HCT116 (cell line): Measurements from ENCODE around the gene CSAD. TPM values are rescaled to one million over a fixed set of nuclear protein-coding genes. Genes with fewer than 3 reads are reported as not detected.
A peak's percentile ranks its signal among the peaks of the same experiment; 100 is the strongest.

Experiments
- ATAC-seq: fragments of 200-7000 bp; cut with Tn5 transposase; 2 replicates; pipeline ENCODE4 v1.9.1; 2020; ENCODE audit warnings: mild to moderate bottlenecking, moderate library complexity
- BruUV-seq: library from RNA; stranded (reverse); fragments of 400-500 nt; replicated peaks from 2 replicates; lab custom pipeline; 2021; lab: Mats Ljungman, UMichigan
- CTCF ChIA-PET: fragments of 300-600 bp; sonication (Branson Sonifier 250); formaldehyde crosslinking; loops from one replicate; lab custom pipeline; 2021; ENCODE audit warnings: antibody characterized with exemption; lab: Charles Lee
- POLR2A ChIA-PET: fragments of 300-600, 350-600 bp; sonication (Branson Sonifier 250); formaldehyde crosslinking; loops from one replicate; lab custom pipeline; 2021; ENCODE audit warnings: antibody characterized with exemption; lab: Charles Lee
- RAD21 ChIA-PET, 2 experiments: fragments of 300-600 bp; sonication (Branson Sonifier 250); formaldehyde crosslinking; loops; one replicate each; lab custom pipeline; 2023; ENCODE audit warnings: low total read pairs in 2 of 2; ENCODE audit not compliant: uncharacterized antibody in 2 of 2, unreplicated experiment in 2 of 2, low non-redundant PET in 1 of 2; lab: Charles Lee
- DNase-seq: peaks from one replicate; pipeline ENCODE4 v3.0.0-alpha.2; 2010; ENCODE audit warnings: low read depth, low spot score
- H2AFZ ChIP-seq: fragments of 200-600 bp; shearing (Covaris generic), sonication (generic); 2 replicates; pipeline ENCODE4 v1.6.1; 2017; ENCODE audit warnings: low read depth, mixed run types, mixed read lengths, antibody characterized with exemption, low read length; ENCODE audit not compliant: poor library complexity, severe bottlenecking
- H3K27ac ChIP-seq: 2 replicates; pipeline ENCODE4 v1.5.1; 2012; ENCODE audit warnings: low read depth, low read length
- H3K27me3 ChIP-seq: fragments of 200-600 bp; sonication (generic); 2 replicates; pipeline ENCODE4 v1.6.1; 2016; ENCODE audit warnings: mixed run types, low read length, mixed read lengths; ENCODE audit not compliant: insufficient read depth
- H3K36me3 ChIP-seq, 2 experiments: fragments of 200-500 bp in 1 of 2; fragments of 200-600 bp in 1 of 2; sonication (Bioruptor generic) in 1 of 2; sonication (generic) in 1 of 2; 2 replicates each; pipeline versions ENCODE4 v1.5.1 to v1.6.1; 2014 to 2016; ENCODE audit warnings: low read length in 2 of 2, inconsistent platforms in 1 of 2, mixed read lengths in 1 of 2, mixed run types in 1 of 2; ENCODE audit not compliant: insufficient read depth in 2 of 2, control insufficient read depth in 1 of 2
- H3K4me1 ChIP-seq, 2 experiments: fragments of 200-600 bp in 1 of 2; sonication (generic) in 1 of 2; 2 replicates each; pipeline versions ENCODE4 v1.5.1 to v1.6.1; 2012 to 2017; ENCODE audit warnings: low read length in 2 of 2, inconsistent platforms in 1 of 2, mild to moderate bottlenecking in 1 of 2, mixed read lengths in 1 of 2, mixed run types in 1 of 2, moderate library complexity in 1 of 2; ENCODE audit not compliant: insufficient read depth in 2 of 2, control insufficient read depth in 1 of 2
- H3K4me2 ChIP-seq: fragments of 200-600 bp; sonication (generic); 2 replicates; pipeline ENCODE4 v1.6.1; 2017; ENCODE audit warnings: mixed run types, low read length, mixed read lengths
- H3K4me3 ChIP-seq, 2 experiments: fragments of 200-600 bp in 1 of 2; sonication (generic) in 1 of 2; replicated peaks in 1 of 2; 2 replicates each; pipeline ENCODE4 v1.5.1; 2011 to 2016; ENCODE audit warnings: low read length in 2 of 2, control low read depth in 1 of 2, low read depth in 1 of 2, mild to moderate bottlenecking in 1 of 2, mixed read lengths in 1 of 2, mixed run types in 1 of 2
- H3K79me2 ChIP-seq: fragments of 200-600 bp; sonication (generic); 2 replicates; pipeline ENCODE4 v1.6.1; 2017; ENCODE audit warnings: mild to moderate bottlenecking, mixed run types, low read length, moderate library complexity, mixed read lengths; ENCODE audit not compliant: insufficient read depth
- H3K9ac ChIP-seq: fragments of 200-600 bp; sonication (generic); 2 replicates; pipeline ENCODE4 v1.6.1; 2016; ENCODE audit warnings: low read length, mixed read lengths
- H3K9me2 ChIP-seq: fragments of 200-600 bp; sonication (generic), shearing (Covaris generic); 2 replicates; pipeline ENCODE4 v1.6.1; 2017; ENCODE audit warnings: mixed run types, mild to moderate bottlenecking, moderate library complexity; ENCODE audit not compliant: insufficient read depth
- H3K9me3 ChIP-seq, 2 experiments: fragments of 200-500 bp in 1 of 2; fragments of 200-600 bp in 1 of 2; sonication (Bioruptor generic) in 1 of 2; sonication (generic) in 1 of 2; 2 replicates each; pipeline ENCODE4 v1.6.1; 2014 to 2017; ENCODE audit warnings: low read length in 2 of 2, mixed read lengths in 2 of 2, inconsistent platforms in 1 of 2, low read depth in 1 of 2, mild to moderate bottlenecking in 1 of 2, mixed run types in 1 of 2, moderate library complexity in 1 of 2; ENCODE audit not compliant: control insufficient read depth in 1 of 2, insufficient read depth in 1 of 2
- H4K20me1 ChIP-seq: fragments of 200-600 bp; sonication (generic), shearing (Covaris generic); 2 replicates; pipeline ENCODE4 v1.6.1; 2017; ENCODE audit warnings: mixed run types, mild to moderate bottlenecking, moderate library complexity; ENCODE audit not compliant: insufficient read depth
- CEBPB ChIP-seq: IDR thresholded peaks from 2 replicates; pipeline ENCODE4 v1.6.1; 2012; ENCODE audit warnings: low read depth
- EGR1 ChIP-seq: IDR thresholded peaks from 2 replicates; pipeline ENCODE4 v1.6.1; 2012; ENCODE audit warnings: low read depth
- EZH2 ChIP-seq: fragments of 200-600 bp; sonication (generic); IDR thresholded peaks from 2 replicates; pipeline ENCODE4 v1.6.1; 2017; ENCODE audit warnings: antibody characterized with exemption, mixed run types
- POLR2A ChIP-seq: IDR thresholded peaks from 2 replicates; pipeline ENCODE4 v1.7.0; 2011; ENCODE audit warnings: borderline replicate concordance; ENCODE audit not compliant: insufficient read depth, insufficient read length; ENCODE audit errors: extremely low read depth
- SIN3A ChIP-seq: IDR thresholded peaks from 2 replicates; pipeline ENCODE4 v1.6.1; 2012; ENCODE audit warnings: low read depth
- SP1 ChIP-seq: IDR thresholded peaks from 2 replicates; pipeline ENCODE4 v1.6.1; 2012; ENCODE audit warnings: low read depth
- intact Hi-C: fragments of 100-400 bp; cut with micrococcal nuclease; formaldehyde crosslinking; loops from 2 replicates; pipeline ENCODE4 v1.10.0; 2022
- total RNA-seq: library from RNA; stranded (reverse); gene quantifications from one replicate; pipeline ENCODE4 v1.2.1, GENCODE V29; 2021; ENCODE audit not compliant: unreplicated experiment
- TF ChIP-seq, protein P1 (sequence below): IDR thresholded peaks from 2 replicates; pipeline ENCODE4 v1.6.1; 2012
- TF ChIP-seq, protein P2 (sequence below), 3 experiments: fragments of 200-600 bp in 1 of 3; sonication (generic) in 1 of 3; IDR thresholded peaks in 2 of 3; conservative IDR thresholded peaks in 1 of 3; 2 replicates each; pipeline ENCODE4 v1.5.1; 2012 to 2017; ENCODE audit warnings: low read depth in 2 of 3, low read length in 2 of 3, antibody characterized with exemption in 1 of 3, borderline replicate concordance in 1 of 3, control low read depth in 1 of 3, mild to moderate bottlenecking in 1 of 3, mixed read lengths in 1 of 3, mixed run types in 1 of 3, moderate library complexity in 1 of 3; ENCODE audit not compliant: insufficient read depth in 1 of 3

CSAD gene
- total RNA-seq, 1 experiment from 2014 or later, result 20.3 TPM

DNA sequence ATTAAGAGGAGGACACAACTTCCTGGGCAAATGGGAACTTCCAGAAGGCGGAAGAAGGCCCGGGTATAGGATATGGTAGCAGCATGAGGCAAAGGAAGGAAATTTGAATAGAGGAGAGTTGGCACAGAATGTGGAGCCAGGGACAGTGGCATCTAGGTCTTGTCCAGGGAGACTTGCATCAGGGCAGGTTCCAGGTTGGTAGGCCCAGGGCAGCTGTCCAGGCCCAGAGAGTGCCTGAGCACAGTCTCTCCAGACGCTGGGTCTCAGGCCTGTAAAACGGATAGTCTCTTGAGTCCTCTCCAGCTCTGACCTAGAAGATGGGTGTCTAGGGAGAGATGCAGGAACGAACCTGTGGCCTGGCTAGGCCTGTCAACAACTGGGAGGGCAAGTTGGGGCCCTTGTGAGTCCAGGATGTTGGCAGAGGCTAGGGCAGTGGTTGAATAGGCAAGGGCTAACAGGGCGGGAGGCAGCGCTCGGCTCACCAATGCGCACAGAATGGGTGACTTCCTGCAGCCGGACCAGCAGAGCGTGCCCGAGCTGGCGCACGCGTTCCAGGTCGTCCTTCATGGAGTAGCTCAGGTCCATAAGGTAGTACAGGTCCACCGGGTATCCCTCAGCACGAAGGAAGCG is 16.4 kb upstream of the CSAD start:
- POLR2A ChIA-PET, result interaction anchor here (0.8 to 1.1 kb wide), 3 partner anchors 9 to 131 kb away, joined by 3 to 4 read pairs (median 3); partner anchors contain the start of gene ESPL1
- DNase-seq, result no peak
- Histone ChIP-seq H3K9ac (no peak overlapping the region), H3K4me1 (peaks cover 3 to 26% of the 10 kb centered on the region in 2 experiments; a peak in 3 of 4 replicates), H3K79me2 (no peaks in the 10 kb centered on the region), H2AFZ (no peak overlapping the region), H4K20me1 (no peaks in the 10 kb centered on the region), H3K36me3 (no peaks in the 10 kb centered on the region), H3K4me3 (no peak overlapping the region), H3K9me2 (no peaks in the 10 kb centered on the region), H3K9me3 (no peaks in the 10 kb centered on the region), H3K27ac (no peak overlapping the region; the same call in 1 of the 2 replicates), H3K4me2 (no peak overlapping the region), H3K27me3 (no peaks in the 10 kb centered on the region)
- no TSS peak for BruUV-seq
- intact Hi-C loops, result no loop called here
- RAD21 ChIA-PET, result interaction anchor here (0.6 to 1.1 kb wide), 3 partner anchors 22 to 131 kb away, joined by 3 to 4 read pairs (median 3); no protein-coding TSS in a partner anchor
- ATAC-seq, result 0 out of 2 replicates have a peak, but pooled peaks have one; percentile 3
- TF ChIP-seq CEBPB, result no peak
- no peak for TF ChIP-seq EGR1
- TF ChIP-seq EZH2, result no peak
- TF ChIP-seq SP1, result no peak
- TF ChIP-seq, protein P1, sequence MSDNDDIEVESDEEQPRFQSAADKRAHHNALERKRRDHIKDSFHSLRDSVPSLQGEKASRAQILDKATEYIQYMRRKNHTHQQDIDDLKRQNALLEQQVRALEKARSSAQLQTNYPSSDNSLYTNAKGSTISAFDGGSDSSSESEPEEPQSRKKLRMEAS, result no peak
- no peak for TF ChIP-seq SIN3A
- TF ChIP-seq POLR2A, result no peak
- CTCF ChIA-PET, result interaction anchor here (0.8 to 3.3 kb wide), 20 partner anchors 9 to 312 kb away, joined by 3 to 36 read pairs (median 4); partner anchors contain the start of genes AAAS, CSAD, PFDN5 and SPRYD3

DNA sequence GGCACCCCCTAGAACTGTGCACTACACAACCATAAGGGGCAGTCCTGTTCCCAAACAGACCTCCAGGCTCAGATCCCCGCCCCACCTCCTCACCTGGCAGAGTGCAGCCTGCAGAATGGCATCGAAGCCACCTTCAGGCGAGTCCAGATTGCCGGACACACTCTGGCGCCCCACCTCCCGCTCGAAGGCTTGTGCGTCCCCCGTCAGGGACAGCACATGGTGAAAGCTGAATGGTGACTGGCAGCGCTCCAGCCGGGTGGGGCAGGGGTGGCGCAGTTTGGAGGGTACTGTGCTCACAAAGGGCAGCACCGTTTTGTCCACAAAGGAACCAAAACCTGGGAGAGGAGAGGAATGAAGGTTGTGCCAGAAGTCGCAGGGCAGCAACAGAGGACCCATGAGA is 15.8 kb upstream of the CSAD start:
- ATAC-seq, result peak; percentile 41; the same call in 1 of the 2 replicates
- Histone ChIP-seq H3K9ac (no peak overlapping the region), H2AFZ (no peak overlapping the region), H4K20me1 (no peaks in the 10 kb centered on the region), H3K27me3 (no peaks in the 10 kb centered on the region), H3K9me2 (no peaks in the 10 kb centered on the region), H3K4me2 (peak overlapping the region; percentile 21), H3K79me2 (no peaks in the 10 kb centered on the region), H3K36me3 (no peaks in the 10 kb centered on the region), H3K9me3 (no peaks in the 10 kb centered on the region), H3K4me3 (no peak overlapping the region), H3K4me1 (peaks cover 3 to 26% of the 10 kb centered on the region in 2 experiments; a peak in 3 of 4 replicates), H3K27ac (no peak overlapping the region)
- BruUV-seq, result no TSS peak
- POLR2A ChIA-PET, result no interaction called here
- RAD21 ChIA-PET, result no interaction called here
- CTCF ChIA-PET, result interaction anchor here (0.6 to 3.3 kb wide), 4 partner anchors 36 to 170 kb away, joined by 3 to 36 read pairs (median 21); no protein-coding TSS in a partner anchor
- no peak for DNase-seq
- no peak for TF ChIP-seq SP1
- TF ChIP-seq, protein P2, sequence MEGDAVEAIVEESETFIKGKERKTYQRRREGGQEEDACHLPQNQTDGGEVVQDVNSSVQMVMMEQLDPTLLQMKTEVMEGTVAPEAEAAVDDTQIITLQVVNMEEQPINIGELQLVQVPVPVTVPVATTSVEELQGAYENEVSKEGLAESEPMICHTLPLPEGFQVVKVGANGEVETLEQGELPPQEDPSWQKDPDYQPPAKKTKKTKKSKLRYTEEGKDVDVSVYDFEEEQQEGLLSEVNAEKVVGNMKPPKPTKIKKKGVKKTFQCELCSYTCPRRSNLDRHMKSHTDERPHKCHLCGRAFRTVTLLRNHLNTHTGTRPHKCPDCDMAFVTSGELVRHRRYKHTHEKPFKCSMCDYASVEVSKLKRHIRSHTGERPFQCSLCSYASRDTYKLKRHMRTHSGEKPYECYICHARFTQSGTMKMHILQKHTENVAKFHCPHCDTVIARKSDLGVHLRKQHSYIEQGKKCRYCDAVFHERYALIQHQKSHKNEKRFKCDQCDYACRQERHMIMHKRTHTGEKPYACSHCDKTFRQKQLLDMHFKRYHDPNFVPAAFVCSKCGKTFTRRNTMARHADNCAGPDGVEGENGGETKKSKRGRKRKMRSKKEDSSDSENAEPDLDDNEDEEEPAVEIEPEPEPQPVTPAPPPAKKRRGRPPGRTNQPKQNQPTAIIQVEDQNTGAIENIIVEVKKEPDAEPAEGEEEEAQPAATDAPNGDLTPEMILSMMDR (IDR thresholded peaks at IDR 0.05 in 2 of 3, conservative IDR thresholded peaks at IDR 0.05 in 1 of 3; ENCODE audit: borderline replicate concordance in 1 of 3, insufficient read depth in 1 of 3, low read depth in 2 of 3, low read length in 2 of 3), result peak in 2 of 3 experiments; percentile 12 to 18; a peak in 1 of 6 replicates
- intact Hi-C loops, result no loop called here
